HL-60 (cell line): ENCODE measurements around the gene MTHFD2L.

Experiments
- GABPA ChIP-seq: IDR thresholded peaks from 2 replicates; pipeline ENCODE4 v1.6.1; 2012; ENCODE audit warnings: low read depth
- POLR2AphosphoS5 ChIP-seq: IDR thresholded peaks from 2 replicates; pipeline ENCODE4 v1.6.1; 2012; ENCODE audit warnings: low read depth
- SPI1 ChIP-seq: IDR thresholded peaks from 2 replicates; pipeline ENCODE4 v1.6.1; 2012; ENCODE audit warnings: low read depth, mild to moderate bottlenecking, borderline replicate concordance
- TF ChIP-seq, protein P1 (sequence below): IDR thresholded peaks from one replicate; pipeline ENCODE4 v1.5.1; 2011; ENCODE audit warnings: low read length, control low read depth, inconsistent platforms; ENCODE audit not compliant: insufficient read depth
- TF ChIP-seq, protein P2 (sequence below): IDR thresholded peaks from 2 replicates; pipeline ENCODE4 v1.6.1; 2012; ENCODE audit warnings: low read depth; ENCODE audit not compliant: insufficient replicate concordance

DNA sequence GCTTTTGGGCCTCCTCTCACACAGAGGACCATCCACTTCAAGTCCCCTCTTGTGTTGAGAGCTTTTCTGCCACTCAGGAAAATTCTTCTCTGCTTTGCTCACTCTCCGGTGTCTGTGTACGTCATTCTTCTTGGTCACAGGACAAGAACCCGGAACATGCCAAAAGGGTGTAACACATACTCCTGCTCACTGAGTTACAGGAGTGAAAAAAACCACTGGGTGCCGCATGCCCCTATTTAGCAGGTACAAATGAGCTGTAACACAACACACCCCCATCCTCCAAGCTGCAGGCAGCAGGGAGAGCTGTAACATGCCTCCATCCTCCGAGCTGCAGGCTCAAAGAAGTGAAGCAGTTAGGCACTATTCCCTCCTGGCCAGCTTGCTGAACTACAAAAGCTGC, 45.9 kb upstream of the MTHFD2L start:
- TF ChIP-seq, protein P1, sequence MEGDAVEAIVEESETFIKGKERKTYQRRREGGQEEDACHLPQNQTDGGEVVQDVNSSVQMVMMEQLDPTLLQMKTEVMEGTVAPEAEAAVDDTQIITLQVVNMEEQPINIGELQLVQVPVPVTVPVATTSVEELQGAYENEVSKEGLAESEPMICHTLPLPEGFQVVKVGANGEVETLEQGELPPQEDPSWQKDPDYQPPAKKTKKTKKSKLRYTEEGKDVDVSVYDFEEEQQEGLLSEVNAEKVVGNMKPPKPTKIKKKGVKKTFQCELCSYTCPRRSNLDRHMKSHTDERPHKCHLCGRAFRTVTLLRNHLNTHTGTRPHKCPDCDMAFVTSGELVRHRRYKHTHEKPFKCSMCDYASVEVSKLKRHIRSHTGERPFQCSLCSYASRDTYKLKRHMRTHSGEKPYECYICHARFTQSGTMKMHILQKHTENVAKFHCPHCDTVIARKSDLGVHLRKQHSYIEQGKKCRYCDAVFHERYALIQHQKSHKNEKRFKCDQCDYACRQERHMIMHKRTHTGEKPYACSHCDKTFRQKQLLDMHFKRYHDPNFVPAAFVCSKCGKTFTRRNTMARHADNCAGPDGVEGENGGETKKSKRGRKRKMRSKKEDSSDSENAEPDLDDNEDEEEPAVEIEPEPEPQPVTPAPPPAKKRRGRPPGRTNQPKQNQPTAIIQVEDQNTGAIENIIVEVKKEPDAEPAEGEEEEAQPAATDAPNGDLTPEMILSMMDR, result no peak
- TF ChIP-seq GABPA (no peak), POLR2AphosphoS5 (no peak), SPI1 (no peak)
- TF ChIP-seq, protein P2, sequence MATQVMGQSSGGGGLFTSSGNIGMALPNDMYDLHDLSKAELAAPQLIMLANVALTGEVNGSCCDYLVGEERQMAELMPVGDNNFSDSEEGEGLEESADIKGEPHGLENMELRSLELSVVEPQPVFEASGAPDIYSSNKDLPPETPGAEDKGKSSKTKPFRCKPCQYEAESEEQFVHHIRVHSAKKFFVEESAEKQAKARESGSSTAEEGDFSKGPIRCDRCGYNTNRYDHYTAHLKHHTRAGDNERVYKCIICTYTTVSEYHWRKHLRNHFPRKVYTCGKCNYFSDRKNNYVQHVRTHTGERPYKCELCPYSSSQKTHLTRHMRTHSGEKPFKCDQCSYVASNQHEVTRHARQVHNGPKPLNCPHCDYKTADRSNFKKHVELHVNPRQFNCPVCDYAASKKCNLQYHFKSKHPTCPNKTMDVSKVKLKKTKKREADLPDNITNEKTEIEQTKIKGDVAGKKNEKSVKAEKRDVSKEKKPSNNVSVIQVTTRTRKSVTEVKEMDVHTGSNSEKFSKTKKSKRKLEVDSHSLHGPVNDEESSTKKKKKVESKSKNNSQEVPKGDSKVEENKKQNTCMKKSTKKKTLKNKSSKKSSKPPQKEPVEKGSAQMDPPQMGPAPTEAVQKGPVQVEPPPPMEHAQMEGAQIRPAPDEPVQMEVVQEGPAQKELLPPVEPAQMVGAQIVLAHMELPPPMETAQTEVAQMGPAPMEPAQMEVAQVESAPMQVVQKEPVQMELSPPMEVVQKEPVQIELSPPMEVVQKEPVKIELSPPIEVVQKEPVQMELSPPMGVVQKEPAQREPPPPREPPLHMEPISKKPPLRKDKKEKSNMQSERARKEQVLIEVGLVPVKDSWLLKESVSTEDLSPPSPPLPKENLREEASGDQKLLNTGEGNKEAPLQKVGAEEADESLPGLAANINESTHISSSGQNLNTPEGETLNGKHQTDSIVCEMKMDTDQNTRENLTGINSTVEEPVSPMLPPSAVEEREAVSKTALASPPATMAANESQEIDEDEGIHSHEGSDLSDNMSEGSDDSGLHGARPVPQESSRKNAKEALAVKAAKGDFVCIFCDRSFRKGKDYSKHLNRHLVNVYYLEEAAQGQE, result no peak
